Tibial nerve (tissue), 4 donors: ENCODE results near the gene TTC28.

Experiments used
- EP300 ChIP-seq, 2 donors: sonication (generic); formaldehyde crosslinking; IDR thresholded peaks; one replicate each; pipeline ENCODE4 v1.6.1; 2017; ENCODE audit warnings: antibody characterized with exemption in 2 of 2, mild to moderate bottlenecking in 1 of 2
- POLR2A ChIP-seq, 2 donors: fragments of 450-650 bp; IDR thresholded peaks; one replicate each; pipeline ENCODE4 v1.6.1; 2017; ENCODE audit warnings: antibody characterized with exemption in 2 of 2, mild to moderate bottlenecking in 2 of 2, moderate library complexity in 2 of 2
- TF ChIP-seq, protein P1 (sequence below), 5 experiments: fragments of 200-600 bp in 3 of 5; fragments of 450-650 bp in 2 of 5; sonication (generic) in 3 of 5; IDR thresholded peaks; one replicate each; pipeline ENCODE4 v1.5.1; 2016 to 2019; ENCODE audit warnings: antibody characterized with exemption in 5 of 5, mild to moderate bottlenecking in 3 of 5, moderate library complexity in 2 of 5

DNA sequence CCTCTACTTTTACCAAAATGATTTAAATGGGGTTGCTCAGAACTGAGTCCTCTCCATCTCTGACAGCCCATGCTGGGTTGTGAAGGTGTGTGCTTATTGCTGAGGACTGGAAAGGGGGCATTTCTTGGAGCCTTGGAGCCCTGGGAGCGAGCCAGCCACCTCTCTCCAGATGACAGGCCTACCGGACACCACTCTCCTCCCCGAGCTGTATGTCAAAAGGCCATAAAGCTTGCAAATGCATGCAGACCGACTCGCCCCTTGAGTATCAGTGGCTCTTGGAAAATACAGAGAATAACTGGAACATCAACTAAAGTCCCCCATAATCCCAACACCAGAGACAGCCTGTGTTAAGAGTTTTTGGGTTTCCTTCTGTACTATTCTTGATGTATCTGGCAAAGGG is 692.7 kb downstream of the TTC28 start:
- TF ChIP-seq, protein P1, sequence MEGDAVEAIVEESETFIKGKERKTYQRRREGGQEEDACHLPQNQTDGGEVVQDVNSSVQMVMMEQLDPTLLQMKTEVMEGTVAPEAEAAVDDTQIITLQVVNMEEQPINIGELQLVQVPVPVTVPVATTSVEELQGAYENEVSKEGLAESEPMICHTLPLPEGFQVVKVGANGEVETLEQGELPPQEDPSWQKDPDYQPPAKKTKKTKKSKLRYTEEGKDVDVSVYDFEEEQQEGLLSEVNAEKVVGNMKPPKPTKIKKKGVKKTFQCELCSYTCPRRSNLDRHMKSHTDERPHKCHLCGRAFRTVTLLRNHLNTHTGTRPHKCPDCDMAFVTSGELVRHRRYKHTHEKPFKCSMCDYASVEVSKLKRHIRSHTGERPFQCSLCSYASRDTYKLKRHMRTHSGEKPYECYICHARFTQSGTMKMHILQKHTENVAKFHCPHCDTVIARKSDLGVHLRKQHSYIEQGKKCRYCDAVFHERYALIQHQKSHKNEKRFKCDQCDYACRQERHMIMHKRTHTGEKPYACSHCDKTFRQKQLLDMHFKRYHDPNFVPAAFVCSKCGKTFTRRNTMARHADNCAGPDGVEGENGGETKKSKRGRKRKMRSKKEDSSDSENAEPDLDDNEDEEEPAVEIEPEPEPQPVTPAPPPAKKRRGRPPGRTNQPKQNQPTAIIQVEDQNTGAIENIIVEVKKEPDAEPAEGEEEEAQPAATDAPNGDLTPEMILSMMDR (IDR thresholded peaks at IDR 0.05), result no peak
- TF ChIP-seq POLR2A (IDR thresholded peaks at IDR 0.05), result no peak
- TF ChIP-seq EP300 (IDR thresholded peaks at IDR 0.05), result no peak
